Thymus (tissue), 11 donors: ENCODE data around the gene ASIC3. TPM values are rescaled to one million over a fixed set of nuclear protein-coding genes. Genes with fewer than 3 reads are reported as not detected.
A peak's percentile ranks its signal among the peaks of the same experiment; 100 is the strongest.

Experiments
- DNase-seq, 9 donors: peaks; one replicate each; pipeline ENCODE4 v3.0.0-alpha.2; 2013; ENCODE audit warnings: low spot score in 9 of 9, low read depth in 6 of 9, missing footprints in 1 of 9
- H3K27ac ChIP-seq, 2 donors: one replicate each; pipeline ENCODE4 v1.5.1; 2013; ENCODE audit warnings: control low read depth in 1 of 2, low read depth in 1 of 2, low read length in 1 of 2, mild to moderate bottlenecking in 1 of 2, moderate library complexity in 1 of 2
- H3K27me3 ChIP-seq, 2 donors: one replicate each; pipeline ENCODE4 v1.5.1; 2013; ENCODE audit warnings: low read length in 1 of 2; ENCODE audit not compliant: control insufficient read depth in 2 of 2, insufficient read depth in 1 of 2
- H3K36me3 ChIP-seq, 2 donors: one replicate each; pipeline ENCODE4 v1.5.1; 2013; ENCODE audit warnings: low read length in 1 of 2, mild to moderate bottlenecking in 1 of 2, moderate library complexity in 1 of 2; ENCODE audit not compliant: control insufficient read depth in 2 of 2, insufficient read depth in 2 of 2
- H3K4me1 ChIP-seq, 2 donors: one replicate each; pipeline ENCODE4 v1.5.1; 2013; ENCODE audit warnings: low read length in 2 of 2; ENCODE audit not compliant: control insufficient read depth in 2 of 2, insufficient read depth in 2 of 2
- H3K4me3 ChIP-seq, 2 donors: one replicate each; pipeline ENCODE4 v1.5.1; 2013; ENCODE audit warnings: low read length in 2 of 2, control low read depth in 1 of 2, mild to moderate bottlenecking in 1 of 2
- H3K9me3 ChIP-seq, 2 donors: one replicate each; pipeline ENCODE4 v1.5.1; 2013; ENCODE audit warnings: low read length in 1 of 2, mild to moderate bottlenecking in 1 of 2; ENCODE audit not compliant: control insufficient read depth in 2 of 2, insufficient read depth in 1 of 2
- WGBS: extraction: QIAGEN DNeasy Blood & Tissue Kit; methylation state at CpG from one replicate; pipeline ENCODE4 v1.1.7; 2013; 5-methylcytosine and 5-hydroxymethylcytosine counted together
- polyA plus RNA-seq: library from polyadenylated mRNA; stranded (reverse); fragments of 200-250 nt; gene quantifications from one replicate; pipeline ENCODE4 v1.2.3, GENCODE V29; 2013
- total RNA-seq: library from RNA; stranded (reverse); fragments of 120-200 nt; gene quantifications from one replicate; pipeline ENCODE4 v1.2.4, GENCODE V29; 2013
- donor health status: healthy.

ASIC3 gene
- total and polyA plus RNA-seq, 2 donors: 0.14 to 10.6 TPM

DNA sequence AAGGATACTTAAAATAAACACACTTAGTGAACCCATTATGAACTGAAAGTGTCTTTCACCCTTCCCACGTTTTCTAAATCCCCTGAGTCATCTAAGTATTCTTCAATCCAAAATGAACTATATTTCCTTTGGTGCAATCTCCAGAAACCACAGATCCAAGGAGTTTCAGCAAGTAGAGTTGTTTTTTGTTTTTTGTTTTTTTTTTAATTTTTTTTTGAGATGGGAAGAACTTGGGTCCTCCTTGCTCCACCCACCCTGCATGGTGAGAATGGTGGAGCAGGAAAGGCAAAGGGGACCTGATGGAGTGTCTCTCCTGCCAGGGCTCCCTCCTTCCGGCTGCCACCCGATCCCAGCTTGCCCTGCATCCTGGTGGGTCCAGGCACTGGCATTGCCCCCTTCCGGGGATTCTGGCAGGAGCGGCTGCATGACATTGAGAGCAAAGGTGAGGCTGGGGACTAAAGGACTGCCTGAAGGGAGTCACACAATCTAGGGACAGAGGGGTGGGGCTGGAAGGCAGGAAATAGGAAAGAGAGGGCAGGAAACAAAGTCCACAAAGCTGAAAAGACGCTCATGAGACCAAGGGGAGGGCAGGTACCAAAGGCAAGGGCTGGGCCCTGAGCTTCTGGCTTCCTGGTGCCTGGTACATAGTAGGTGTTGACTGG lies 36.2 kb upstream of the ASIC3 start:
- H3K27me3 ChIP-seq: peaks cover 12 to 82% of the 10 kb centered on the region in 2 donors
- DNase-seq: no peak
- no peak overlapping the region for H3K27ac ChIP-seq
- H3K9me3 ChIP-seq: peaks cover 0 to 16% of the 10 kb centered on the region in 2 donors
- no peaks in the 10 kb centered on the region for H3K36me3 ChIP-seq
- no peak overlapping the region for H3K4me3 ChIP-seq
- H3K4me1 ChIP-seq: peaks cover 5 to 71% of the 10 kb centered on the region in 2 donors
- 89% methylated on average over 6 of the region's 6 CpGs for WGBS

DNA sequence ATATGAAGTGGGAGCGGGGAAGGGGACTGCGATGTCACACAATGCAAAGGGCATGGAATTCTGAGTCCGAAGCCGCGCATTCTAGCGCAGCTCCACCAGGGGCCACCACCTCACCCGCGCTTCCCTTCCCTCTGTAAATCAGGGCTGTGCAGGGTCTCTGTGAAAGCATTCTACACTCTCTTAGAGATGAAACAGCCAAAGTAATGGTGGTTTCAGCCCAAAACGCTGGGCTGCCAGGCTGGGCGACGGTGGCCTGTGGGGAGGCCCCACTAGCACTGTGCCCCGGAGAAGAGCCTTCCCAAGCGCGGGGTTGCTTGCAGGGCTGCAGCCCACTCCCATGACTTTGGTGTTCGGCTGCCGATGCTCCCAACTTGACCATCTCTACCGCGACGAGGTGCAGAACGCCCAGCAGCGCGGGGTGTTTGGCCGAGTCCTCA lies 35.4 kb upstream of the ASIC3 start:
- Histone ChIP-seq H3K27me3 (peaks cover 12 to 83% of the 10 kb centered on the region in 2 donors), H3K9me3 (peaks cover 0 to 16% of the 10 kb centered on the region in 2 donors), H3K27ac (no peak overlapping the region), H3K36me3 (no peaks in the 10 kb centered on the region), H3K4me1 (peaks cover 2 to 71% of the 10 kb centered on the region in 2 donors), H3K4me3 (no peak overlapping the region)
- peak in 1 of 9 donors; percentile 63 for DNase-seq
- 31% methylated on average over 23 of the region's 23 CpGs for WGBS

DNA sequence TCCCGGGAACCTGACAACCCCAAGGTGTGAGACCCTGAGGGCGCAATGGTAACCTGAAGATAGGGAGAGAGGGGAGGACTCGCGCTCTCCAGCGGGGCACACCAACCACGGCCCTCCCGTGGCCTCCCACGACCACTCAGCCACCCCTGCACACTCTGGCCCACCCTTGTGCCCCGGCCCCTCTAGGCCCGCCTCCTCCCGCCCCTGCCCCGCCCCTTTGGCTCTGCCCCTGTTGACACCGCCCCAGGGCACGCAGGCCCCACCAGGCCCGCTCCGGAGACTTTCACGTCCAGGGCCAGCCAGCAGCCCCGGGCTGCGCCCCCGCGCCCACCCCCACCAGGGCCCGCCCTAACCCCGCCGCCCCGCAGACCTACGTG lies 35.0 kb upstream of the ASIC3 start:
- peaks cover 0 to 16% of the 10 kb centered on the region in 2 donors for H3K9me3 ChIP-seq
- peaks cover 4 to 71% of the 10 kb centered on the region in 2 donors for H3K4me1 ChIP-seq
- 17% methylated on average over 26 of the region's 26 CpGs for WGBS
- peak overlapping the region in 1 of 2 donors; percentile 61 for H3K4me3 ChIP-seq
- no peaks in the 10 kb centered on the region for H3K36me3 ChIP-seq
- no peak overlapping the region for H3K27ac ChIP-seq
- no peak for DNase-seq
- H3K27me3 ChIP-seq: peaks cover 14 to 83% of the 10 kb centered on the region in 2 donors

DNA sequence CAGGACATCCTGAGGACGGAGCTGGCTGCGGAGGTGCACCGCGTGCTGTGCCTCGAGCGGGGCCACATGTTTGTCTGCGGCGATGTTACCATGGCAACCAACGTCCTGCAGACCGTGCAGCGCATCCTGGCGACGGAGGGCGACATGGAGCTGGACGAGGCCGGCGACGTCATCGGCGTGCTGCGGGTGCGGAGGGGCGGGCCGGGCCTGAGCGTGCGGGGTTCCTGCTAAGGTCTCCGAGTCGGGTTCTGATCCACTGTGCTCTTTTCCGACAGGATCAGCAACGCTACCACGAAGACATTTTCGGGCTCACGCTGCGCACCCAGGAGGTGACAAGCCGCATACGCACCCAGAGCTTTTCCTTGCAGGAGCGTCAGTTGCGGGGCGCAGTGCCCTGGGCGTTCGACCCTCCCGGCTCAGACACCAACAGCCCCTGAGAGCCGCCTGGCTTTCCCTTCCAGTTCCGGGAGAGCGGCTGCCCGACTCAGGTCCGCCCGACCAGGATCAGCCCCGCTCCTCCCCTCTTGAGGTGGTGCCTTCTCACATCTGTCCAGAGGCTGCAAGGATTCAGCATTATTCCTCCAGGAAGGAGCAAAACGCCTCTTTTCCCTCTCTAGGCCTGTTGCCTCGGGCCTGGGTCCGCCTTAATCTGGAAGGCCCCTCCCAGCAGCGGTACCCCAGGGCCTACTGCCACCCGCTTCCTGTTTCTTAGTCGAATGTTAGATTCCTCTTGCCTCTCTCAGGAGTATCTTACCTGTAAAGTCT lies 34.4 kb upstream of the ASIC3 start:
- Histone ChIP-seq H3K27ac (peak overlapping the region; percentile 84 to 90), H3K9me3 (peaks cover 0 to 14% of the 10 kb centered on the region in 2 donors), H3K4me1 (peaks cover 9 to 69% of the 10 kb centered on the region in 2 donors), H3K4me3 (peak overlapping the region; percentile 55 to 61), H3K27me3 (peaks cover 18 to 82% of the 10 kb centered on the region in 2 donors), H3K36me3 (no peaks in the 10 kb centered on the region)
- 10% methylated on average over 55 of the region's 55 CpGs for WGBS
- DNase-seq: peak in 7 of 9 donors; percentile 56 to 88 (median 71)

DNA sequence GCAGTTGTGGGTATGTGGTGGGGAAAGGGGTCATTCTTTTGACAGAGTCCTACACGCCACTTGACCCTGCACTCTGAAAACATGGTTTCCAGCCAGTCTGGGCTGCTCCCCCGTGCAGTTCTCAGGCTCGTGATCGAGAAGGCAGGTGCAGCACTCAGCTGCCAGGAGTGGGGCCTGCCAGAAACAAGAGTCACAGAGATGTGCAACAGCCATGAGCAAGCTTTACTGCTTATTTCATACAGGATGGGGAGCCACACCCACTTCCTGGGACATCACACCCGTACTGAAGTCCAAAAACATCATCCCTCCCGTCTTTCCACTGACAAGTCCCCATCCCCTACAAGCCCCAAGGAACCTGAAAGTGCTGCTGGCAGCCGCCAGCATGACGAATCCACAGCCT lies 33.4 kb upstream of the ASIC3 start:
- 84% methylated on average over 8 of the region's 8 CpGs for WGBS
- no peak overlapping the region for H3K4me3 ChIP-seq
- DNase-seq: no peak
- peaks cover 0 to 21% of the 10 kb centered on the region in 2 donors for H3K9me3 ChIP-seq
- H3K27ac ChIP-seq: peak overlapping the region in 1 of 2 donors; percentile 11
- peaks cover 12 to 66% of the 10 kb centered on the region in 2 donors for H3K4me1 ChIP-seq
- peaks cover 24 to 82% of the 10 kb centered on the region in 2 donors for H3K27me3 ChIP-seq
- H3K36me3 ChIP-seq: no peaks in the 10 kb centered on the region

DNA sequence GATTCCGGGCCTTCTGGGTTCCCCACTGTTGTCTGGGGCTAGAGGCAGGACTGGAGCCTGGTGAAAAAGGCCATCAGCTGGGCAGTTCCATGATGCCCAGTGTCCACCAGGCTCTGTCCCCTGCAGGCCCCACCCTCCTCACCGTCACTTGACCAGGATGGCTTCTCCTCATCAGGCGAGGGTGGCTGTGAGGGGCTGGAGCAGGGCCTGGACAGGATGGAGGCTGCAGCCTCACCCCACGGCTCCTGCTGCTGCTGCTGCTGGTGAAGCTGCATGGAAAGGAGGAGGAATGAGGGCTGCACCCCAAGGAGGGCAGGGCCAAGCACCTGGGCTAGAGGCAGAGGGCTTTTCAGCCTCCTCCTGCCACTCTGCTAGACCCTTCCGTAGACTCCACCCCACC lies 32.4 kb upstream of the ASIC3 start:
- peaks cover 12 to 56% of the 10 kb centered on the region in 2 donors for H3K4me1 ChIP-seq
- no peak for DNase-seq
- WGBS: 98% methylated on average over 5 of the region's 5 CpGs
- H3K9me3 ChIP-seq: peaks cover 0 to 21% of the 10 kb centered on the region in 2 donors
- H3K27me3 ChIP-seq: peaks cover 25 to 82% of the 10 kb centered on the region in 2 donors
- H3K27ac ChIP-seq: peak overlapping the region in 1 of 2 donors; percentile 3
- no peaks in the 10 kb centered on the region for H3K36me3 ChIP-seq
- H3K4me3 ChIP-seq: no peak overlapping the region

DNA sequence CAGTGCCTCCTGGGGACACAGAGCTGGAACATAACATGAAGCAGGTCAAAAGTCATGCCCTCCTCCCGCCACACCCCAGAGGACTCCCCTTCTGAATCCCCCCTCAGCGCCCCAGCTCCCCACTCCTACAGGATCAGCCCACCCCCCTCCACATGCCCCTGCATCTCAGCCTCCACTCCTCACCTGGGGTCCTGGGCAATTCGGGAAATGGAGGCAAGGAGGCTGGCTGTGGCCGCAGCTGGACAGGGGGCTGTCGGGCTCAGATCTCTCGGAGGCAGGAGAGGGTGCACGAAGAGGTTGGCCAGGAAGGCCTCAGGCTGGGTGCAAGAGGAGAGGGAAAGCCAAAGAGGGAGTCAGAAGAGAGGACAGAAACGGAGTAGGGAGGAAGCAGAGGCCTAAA lies 31.8 kb upstream of the ASIC3 start:
- DNase-seq: no peak
- H3K36me3 ChIP-seq: no peaks in the 10 kb centered on the region
- H3K4me1 ChIP-seq: peaks cover 12 to 56% of the 10 kb centered on the region in 2 donors
- H3K27me3 ChIP-seq: peaks cover 25 to 84% of the 10 kb centered on the region in 2 donors
- H3K9me3 ChIP-seq: peaks cover 0 to 21% of the 10 kb centered on the region in 2 donors
- H3K27ac ChIP-seq: no peak overlapping the region
- 97% methylated on average over 8 of the region's 8 CpGs for WGBS
- H3K4me3 ChIP-seq: no peak overlapping the region

DNA sequence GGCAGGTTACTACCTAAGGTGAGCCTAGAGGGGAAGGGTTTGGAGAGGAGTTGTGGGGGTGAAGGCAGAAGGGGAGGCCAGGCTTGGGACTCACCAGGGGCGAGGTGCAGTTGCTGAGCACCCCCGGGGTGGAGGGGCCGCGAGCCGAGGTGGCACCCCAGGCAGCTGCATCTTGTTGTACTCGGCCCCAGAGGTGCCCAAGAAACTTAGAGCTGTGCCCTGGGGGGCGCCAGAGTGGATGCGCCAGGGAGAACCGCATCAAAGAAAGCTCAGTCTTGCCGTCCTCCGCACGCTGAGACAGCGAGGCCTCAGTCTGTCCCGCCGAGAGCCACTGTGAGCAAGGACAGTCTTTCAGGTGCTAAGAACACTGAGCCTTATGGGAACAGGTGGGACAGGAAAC lies 31.4 kb upstream of the ASIC3 start:
- Histone ChIP-seq H3K36me3 (no peaks in the 10 kb centered on the region), H3K4me3 (no peak overlapping the region), H3K27ac (no peak overlapping the region), H3K27me3 (peaks cover 25 to 80% of the 10 kb centered on the region in 2 donors), H3K9me3 (peaks cover 0 to 21% of the 10 kb centered on the region in 2 donors), H3K4me1 (peaks cover 12 to 56% of the 10 kb centered on the region in 2 donors)
- peak in 2 of 9 donors; percentile 25 to 56 for DNase-seq
- 62% methylated on average over 15 of the region's 15 CpGs for WGBS

DNA sequence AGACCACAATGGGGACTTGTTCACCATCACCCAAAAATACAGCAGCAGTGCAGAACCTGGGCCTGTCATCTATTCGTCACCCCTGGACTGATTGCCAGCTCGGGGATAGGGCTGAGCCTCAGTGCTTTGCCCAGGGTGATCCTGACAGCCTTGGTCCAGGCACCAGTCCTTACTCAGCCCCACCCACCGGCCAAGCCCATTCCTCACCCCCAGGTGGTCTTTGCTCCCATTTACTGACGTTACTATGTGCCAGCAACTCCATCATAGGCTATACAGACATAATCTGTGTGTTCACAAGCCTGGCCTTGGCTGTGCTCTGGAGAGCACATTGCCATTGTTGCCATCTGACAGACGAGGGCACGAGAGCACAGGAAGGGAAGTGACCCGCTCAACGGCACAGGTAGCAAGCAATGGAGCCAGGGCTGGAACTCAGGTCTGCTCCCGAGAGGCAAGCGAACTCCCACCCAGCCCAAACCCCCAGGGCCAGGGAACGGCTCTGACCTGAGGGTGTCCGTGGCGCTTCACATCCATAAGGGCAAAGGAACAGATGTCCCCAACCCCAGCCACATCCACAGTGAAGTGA lies 30.9 kb upstream of the ASIC3 start:
- H3K9me3 ChIP-seq: peaks cover 0 to 21% of the 10 kb centered on the region in 2 donors
- DNase-seq: no peak
- H3K36me3 ChIP-seq: no peaks in the 10 kb centered on the region
- no peak overlapping the region for H3K27ac ChIP-seq
- peaks cover 12 to 52% of the 10 kb centered on the region in 2 donors for H3K4me1 ChIP-seq
- H3K27me3 ChIP-seq: peaks cover 22 to 75% of the 10 kb centered on the region in 2 donors
- WGBS: 49% methylated on average over 13 of the region's 13 CpGs
- H3K4me3 ChIP-seq: peak overlapping the region; percentile 21 to 41
